VCaP (cell line): ENCODE results near the gene ERC1.

Source experiments
- H3K27ac ChIP-seq: fragments of 450-650 bp; 2 replicates; pipeline ENCODE4 v1.5.1; 2017
- CTCF ChIP-seq: fragments of 450-650 bp; conservative IDR thresholded peaks from 2 replicates; pipeline ENCODE4 v1.5.1; 2017; ENCODE audit warnings: mild to moderate bottlenecking, moderate library complexity

Gene ERC1

GRCh38 chr12:1515010-1515409 lies 524.0 kb downstream of the ERC1 start:
- TF ChIP-seq CTCF = no peak
- H3K27ac ChIP-seq = no peak overlapping the region

GRCh38 chr12:1515428-1515827 lies 524.4 kb downstream of the ERC1 start:
- TF ChIP-seq CTCF = no peak
- no peak overlapping the region for H3K27ac ChIP-seq

- no peak overlapping the region for H3K27ac ChIP-seq
- TF ChIP-seq CTCF = peak; percentile 23; the same call in 1 of the 2 replicates
These were observed 526.0 kb downstream of the ERC1 start for GRCh38 chr12:1517007-1517406.

DNA sequence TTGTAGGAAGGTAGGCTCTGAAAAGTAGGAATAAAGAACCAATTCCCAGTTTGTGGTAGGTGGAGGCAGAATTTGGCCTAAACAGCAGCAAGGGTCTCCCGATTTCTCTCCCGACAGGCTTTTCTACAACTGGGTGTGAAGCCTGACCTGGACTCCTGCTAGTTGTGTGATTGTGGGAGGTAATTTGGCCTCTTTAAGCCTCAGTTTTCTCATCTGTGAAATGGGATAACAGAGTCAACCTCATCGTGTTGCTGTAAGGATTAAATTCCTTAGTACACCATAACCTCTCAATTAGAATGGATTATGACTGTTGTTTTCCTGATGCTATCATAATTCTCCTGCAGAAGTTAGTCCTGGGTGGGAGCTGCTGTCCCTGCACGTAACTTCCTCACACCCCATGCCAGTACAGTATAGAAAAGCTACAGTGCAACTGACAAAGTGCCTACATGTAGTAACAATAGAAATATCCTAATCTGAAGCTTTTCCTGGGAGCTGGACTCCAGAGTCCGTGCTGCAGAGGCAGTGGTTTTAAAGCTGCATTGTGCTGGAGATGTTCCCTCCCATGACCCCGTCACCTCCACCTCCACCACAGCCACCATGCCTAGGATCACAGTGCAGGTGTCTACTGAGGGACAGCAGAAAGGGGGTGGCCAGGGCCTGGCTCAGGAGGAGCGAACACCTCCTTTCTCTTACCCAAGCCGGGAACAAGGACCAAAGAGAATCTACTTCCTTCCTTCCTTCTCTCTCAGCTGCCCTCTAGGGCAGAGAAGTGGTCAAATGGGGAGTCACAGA lies 526.9 kb downstream of the ERC1 start:
- TF ChIP-seq CTCF = no peak
- H3K27ac ChIP-seq = no peak overlapping the region

DNA sequence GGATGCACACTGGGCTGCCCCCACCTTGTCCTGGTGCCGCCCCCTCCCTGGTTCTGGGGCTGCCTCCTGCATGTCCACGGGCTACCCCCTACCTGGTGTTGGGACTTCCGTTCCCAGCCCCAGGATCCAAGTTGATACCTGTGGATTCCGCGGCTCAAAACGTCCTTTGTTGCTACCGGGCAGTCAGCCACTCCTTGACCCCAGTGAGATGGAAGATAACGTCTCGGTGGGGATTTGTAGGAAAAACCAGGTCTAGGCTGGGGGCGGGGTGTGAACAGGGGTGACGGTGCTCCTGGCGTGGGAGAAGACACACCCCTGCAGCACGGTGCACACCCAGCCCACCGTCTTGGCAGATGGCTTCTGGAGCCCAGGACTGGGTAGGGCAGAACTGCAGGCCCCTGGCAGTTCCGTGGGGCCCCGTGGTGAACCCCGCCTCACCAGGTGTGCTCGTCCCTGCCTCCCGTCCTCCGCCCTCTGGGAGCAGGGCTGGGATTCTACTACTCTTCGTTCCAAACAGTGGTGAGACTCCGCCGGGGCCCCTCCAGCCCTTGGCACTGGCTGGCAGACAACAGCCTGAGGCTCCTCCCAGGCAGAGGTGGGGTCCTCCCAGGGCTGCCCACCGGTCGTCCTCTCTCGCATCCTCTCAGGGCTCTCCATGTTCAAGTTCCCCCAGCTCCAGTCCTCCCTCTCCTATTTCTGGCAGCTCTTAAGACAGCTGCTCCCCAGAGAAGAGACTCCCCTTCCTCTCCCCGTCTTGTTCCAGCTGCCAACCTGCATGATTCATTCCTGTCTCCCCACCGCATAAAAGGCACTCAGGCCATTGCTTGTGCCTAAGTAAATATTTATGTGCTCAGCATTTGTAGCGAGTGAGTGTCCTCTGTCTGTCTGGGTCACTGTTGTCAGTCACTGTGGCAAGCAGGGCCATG lies 527.8 kb downstream of the ERC1 start:
- no peak for TF ChIP-seq CTCF
- peak overlapping the region; percentile 33 for H3K27ac ChIP-seq

DNA sequence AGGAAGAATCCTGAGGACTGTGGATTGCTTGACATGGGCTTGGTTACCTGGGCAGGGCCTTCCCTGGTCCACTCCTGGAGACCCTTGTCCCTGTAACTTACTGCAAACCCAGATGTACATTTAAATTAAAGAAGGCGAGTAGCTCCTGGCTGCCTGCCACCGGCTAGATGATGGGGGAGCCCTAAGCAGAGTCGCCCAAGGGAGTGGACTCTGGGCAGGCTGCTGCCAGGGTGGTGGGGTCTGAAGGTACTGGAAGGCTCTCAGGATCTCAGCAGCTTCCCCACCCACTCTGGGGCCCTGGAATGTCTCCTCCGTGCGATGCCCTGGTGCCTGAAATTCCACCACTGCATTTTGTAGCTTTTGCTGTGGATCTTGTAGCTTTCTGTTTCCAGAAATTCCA lies 528.6 kb downstream of the ERC1 start:
- TF ChIP-seq CTCF = no peak
- peak overlapping the region; percentile 33 for H3K27ac ChIP-seq

DNA sequence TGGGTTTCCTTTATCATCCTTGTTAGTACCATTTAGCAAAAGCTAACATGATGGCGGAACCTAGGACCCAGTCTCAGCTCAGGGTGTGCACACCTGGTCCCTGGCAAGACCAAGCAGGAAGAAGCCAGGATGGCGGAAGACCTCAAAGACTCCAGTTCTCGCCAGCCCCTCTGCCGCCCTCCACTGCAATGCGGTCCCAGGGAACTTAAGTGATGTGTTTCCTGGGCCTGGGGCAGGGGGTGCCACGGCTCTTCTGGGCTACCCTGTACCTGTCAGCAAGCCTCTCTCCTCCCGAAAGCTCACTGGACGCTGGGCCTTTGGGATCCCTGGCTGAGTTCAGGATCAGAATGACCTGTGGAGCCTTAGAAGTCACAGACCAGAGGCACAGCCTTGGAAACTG lies 532.0 kb downstream of the ERC1 start:
- H3K27ac ChIP-seq = no peak overlapping the region
- no peak for TF ChIP-seq CTCF
